Measurements from ENCODE around the gene SGCA.

The SGCA gene

GRCh38 chr17:50175035-50175807 is 9.4 kb downstream of the SGCA start:
- Histone ChIP-seq H3K4me1 (ENCODE audit: low read length) (peaks cover 23% of the 10 kb centered on the region), H3K79me2 (ENCODE audit: low read length) (no peaks in the 10 kb centered on the region), H3F3A (ENCODE audit: insufficient read depth, low read length) (peaks cover 9% of the 10 kb centered on the region; the same call in 1 of the 2 replicates), H3K36me3 (replicated peaks; ENCODE audit: insufficient read depth, low read length) (no peaks in the 10 kb centered on the region), H3K4me2 (ENCODE audit: low read depth, low read length) (no peak overlapping the region), H2AFZ (ENCODE audit: low read length) (no peak overlapping the region), H3K27me3 (replicated peaks; ENCODE audit: insufficient read depth, low read length) (no peaks in the 10 kb centered on the region), H3K9ac (ENCODE audit: low read length) (no peak overlapping the region), H3K9me3 (replicated peaks; ENCODE audit: insufficient read depth, low read length) (no peaks in the 10 kb centered on the region), H3K27ac (ENCODE audit: low read length) (no peak overlapping the region), H3K9me2 (replicated peaks; ENCODE audit: insufficient read depth, low read length) (no peaks in the 10 kb centered on the region), H3K4me3 (ENCODE audit: low read length) (no peak overlapping the region), H4K20me1 (ENCODE audit: insufficient read depth, low read length) (no peaks in the 10 kb centered on the region)
- TF ChIP-seq EZH2phosphoT487 (IDR thresholded peaks at IDR 0.05; ENCODE audit: low read length) (no peak), CTCF (IDR thresholded peaks at IDR 0.05; ENCODE audit: low read length) (no peak), EZH2 (optimal IDR thresholded peaks at IDR 0.05; ENCODE audit: low read depth, low read length) (no peak)
- no peak for DNase-seq

DNA sequence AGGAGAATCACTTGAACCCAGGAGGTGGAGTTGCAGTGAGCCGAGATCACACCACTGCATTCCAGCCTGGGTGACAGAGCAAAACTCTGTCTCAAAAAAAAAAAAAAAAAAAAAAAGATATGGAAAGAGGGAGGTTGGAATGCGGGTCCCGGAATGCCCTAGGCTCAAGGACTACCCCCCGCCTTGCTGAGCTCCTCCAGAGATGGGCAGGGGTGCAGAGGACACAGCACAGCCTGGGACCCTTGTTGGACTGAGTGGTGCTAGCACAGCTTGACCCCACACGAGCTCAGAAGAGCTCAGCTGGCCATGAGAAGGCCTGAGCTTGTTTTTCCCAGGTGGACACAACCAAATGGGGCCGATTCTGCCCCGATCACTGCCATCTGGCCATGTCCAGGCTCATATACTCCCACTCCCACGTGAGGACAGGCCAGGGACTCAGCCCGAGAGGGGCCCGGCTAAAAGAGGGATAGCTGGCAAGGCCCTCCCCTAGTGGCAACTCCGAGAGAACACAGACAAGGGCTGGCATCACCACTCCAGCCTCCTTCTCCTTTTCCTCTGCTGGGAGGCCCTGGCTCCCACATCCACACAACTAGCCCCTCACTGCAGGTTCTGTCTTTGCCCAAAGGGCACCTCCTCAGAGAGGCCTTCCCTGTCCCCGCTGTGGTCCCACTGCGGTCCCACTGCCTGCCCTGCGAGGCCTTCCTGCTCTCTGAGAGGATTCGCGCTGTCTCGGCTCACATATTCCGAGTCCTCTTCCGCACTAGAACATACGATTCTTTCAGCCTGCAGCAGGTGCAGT is 11.0 kb downstream of the SGCA start:
- Histone ChIP-seq H3K9me3 (replicated peaks; ENCODE audit: insufficient read depth, low read length) (no peaks in the 10 kb centered on the region), H2AFZ (ENCODE audit: low read length) (no peak overlapping the region), H3K4me1 (ENCODE audit: low read length) (peaks cover 10% of the 10 kb centered on the region), H3K9ac (ENCODE audit: low read length) (no peak overlapping the region), H3K36me3 (replicated peaks; ENCODE audit: insufficient read depth, low read length) (no peaks in the 10 kb centered on the region), H4K20me1 (ENCODE audit: insufficient read depth, low read length) (no peaks in the 10 kb centered on the region), H3K27ac (ENCODE audit: low read length) (no peak overlapping the region), H3K79me2 (ENCODE audit: low read length) (no peaks in the 10 kb centered on the region), H3K27me3 (replicated peaks; ENCODE audit: insufficient read depth, low read length) (no peaks in the 10 kb centered on the region), H3K4me2 (ENCODE audit: low read depth, low read length) (no peak overlapping the region), H3F3A (ENCODE audit: insufficient read depth, low read length) (no peaks in the 10 kb centered on the region), H3K4me3 (ENCODE audit: low read length) (no peak overlapping the region), H3K9me2 (replicated peaks; ENCODE audit: insufficient read depth, low read length) (no peaks in the 10 kb centered on the region)
- no peak for DNase-seq
- TF ChIP-seq CTCF (IDR thresholded peaks at IDR 0.05; ENCODE audit: low read length) (no peak), EZH2 (optimal IDR thresholded peaks at IDR 0.05; ENCODE audit: low read depth, low read length) (no peak), EZH2phosphoT487 (IDR thresholded peaks at IDR 0.05; ENCODE audit: low read length) (no peak)

- no peak overlapping the region for H3K4me2 ChIP-seq (ENCODE audit: low read depth, low read length)
- no peak overlapping the region for H3K9ac ChIP-seq (ENCODE audit: low read length)
- TF ChIP-seq EZH2phosphoT487 (IDR thresholded peaks at IDR 0.05; ENCODE audit: low read length) = no peak
- TF ChIP-seq EZH2 (optimal IDR thresholded peaks at IDR 0.05; ENCODE audit: low read depth, low read length) = no peak
- TF ChIP-seq CTCF (IDR thresholded peaks at IDR 0.05; ENCODE audit: low read length) = no peak
Observed at GRCh38 chr17:50177476-50177875, 11.7 kb downstream of the SGCA start.

More at GRCh38 chr17:50177476-50177875, 11.7 kb downstream of the SGCA start:
- Histone ChIP-seq H3K4me3 (ENCODE audit: low read length) (no peak overlapping the region), H3K27me3 (replicated peaks; ENCODE audit: insufficient read depth, low read length) (no peaks in the 10 kb centered on the region), H4K20me1 (ENCODE audit: insufficient read depth, low read length) (no peaks in the 10 kb centered on the region), H3F3A (ENCODE audit: insufficient read depth, low read length) (no peaks in the 10 kb centered on the region), H3K27ac (ENCODE audit: low read length) (no peak overlapping the region), H2AFZ (ENCODE audit: low read length) (no peak overlapping the region), H3K9me3 (replicated peaks; ENCODE audit: insufficient read depth, low read length) (no peaks in the 10 kb centered on the region), H3K9me2 (replicated peaks; ENCODE audit: insufficient read depth, low read length) (no peaks in the 10 kb centered on the region), H3K4me1 (ENCODE audit: low read length) (peaks cover 9% of the 10 kb centered on the region; the same call in 1 of the 2 replicates), H3K36me3 (replicated peaks; ENCODE audit: insufficient read depth, low read length) (no peaks in the 10 kb centered on the region), H3K79me2 (ENCODE audit: low read length) (no peaks in the 10 kb centered on the region)
- no peak for DNase-seq

Data from MM.1S (cell line).